HG02973 (cell line): ENCODE measurements around the gene MRPS5.

Experiments
- ATAC-seq: cut with Tn5 transposase; IDR thresholded peaks from one replicate; pipeline ENCODE4 v1.9.1; 2021; ENCODE audit warnings: moderate library complexity; ENCODE audit not compliant: unreplicated experiment

The MRPS5 gene

GRCh38 chr2:95061601-95062183 is 59.9 kb downstream of the MRPS5 start:
- no peak for ATAC-seq

- no peak for ATAC-seq
Measured at GRCh38 chr2:95061119-95061512, 60.5 kb downstream of the MRPS5 start.

- ATAC-seq, result no peak
Measured at GRCh38 chr2:95060446-95061118, 61.0 kb downstream of the MRPS5 start.

- no peak for ATAC-seq
Measured at GRCh38 chr2:95059656-95060370, 61.8 kb downstream of the MRPS5 start.

GRCh38 chr2:95058989-95059641 is 62.5 kb downstream of the MRPS5 start:
- no peak for ATAC-seq

GRCh38 chr2:95058466-95058988 is 63.1 kb downstream of the MRPS5 start:
- no peak for ATAC-seq

- ATAC-seq, result no peak
Measured at GRCh38 chr2:95057535-95058370, 63.9 kb downstream of the MRPS5 start.

- no peak for ATAC-seq
Measured at GRCh38 chr2:95056461-95057459, 64.8 kb downstream of the MRPS5 start.

GRCh38 chr2:95056044-95056443 is 65.6 kb downstream of the MRPS5 start:
- no peak for ATAC-seq

GRCh38 chr2:95055262-95055661 is 66.3 kb downstream of the MRPS5 start:
- no peak for ATAC-seq

- ATAC-seq, result no peak
Measured at GRCh38 chr2:95054016-95054415, 67.6 kb downstream of the MRPS5 start.

- no peak for ATAC-seq
Measured at GRCh38 chr2:95053543-95053942, 68.1 kb downstream of the MRPS5 start.

- ATAC-seq, result no peak
Measured at GRCh38 chr2:95052804-95053479, 68.7 kb downstream of the MRPS5 start.

GRCh38 chr2:95052307-95052706 is 69.3 kb downstream of the MRPS5 start:
- no peak for ATAC-seq

GRCh38 chr2:95051626-95052025 is 70.0 kb downstream of the MRPS5 start:
- no peak for ATAC-seq

GRCh38 chr2:95050385-95051300 is 71.0 kb downstream of the MRPS5 start:
- no peak for ATAC-seq

- no peak for ATAC-seq
Measured at GRCh38 chr2:95049961-95050360, 71.6 kb downstream of the MRPS5 start.

GRCh38 chr2:95049683-95049955 is 72.0 kb downstream of the MRPS5 start:
- no peak for ATAC-seq
